ENCODE data around the gene METRN.
A peak's percentile ranks its signal among the peaks of the same experiment; 100 is the strongest.

METRN gene

GRCh38 chr16:714558-715476 is at the start of gene METRN:
Gene METRN (plus strand): TSS chr16:715118. CDS start chr16:715290, 172 bp downstream.
- peak; percentile 60 to 83 for DNase-seq

DNA sequence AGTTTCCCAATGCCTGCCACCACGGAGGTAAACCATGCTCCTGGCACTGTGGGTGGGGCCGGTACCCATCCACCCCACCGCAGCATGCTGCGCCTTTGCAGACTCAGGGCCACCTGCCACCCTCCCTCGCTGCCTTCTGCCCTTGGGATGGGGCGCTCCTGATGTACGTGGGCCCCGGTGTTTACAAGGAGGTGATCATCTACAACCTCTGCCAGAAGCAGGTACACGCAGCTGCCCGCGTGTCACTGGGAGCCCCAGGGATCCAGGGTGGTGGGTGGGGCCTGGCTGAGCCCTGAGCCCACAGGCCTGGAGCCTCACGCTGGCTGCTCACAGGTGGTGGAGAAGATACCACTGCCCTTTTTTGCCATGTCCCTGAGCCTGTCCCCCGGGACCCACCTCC is 48.3 kb upstream of the METRN start:
- DNase-seq: no peak

DNA sequence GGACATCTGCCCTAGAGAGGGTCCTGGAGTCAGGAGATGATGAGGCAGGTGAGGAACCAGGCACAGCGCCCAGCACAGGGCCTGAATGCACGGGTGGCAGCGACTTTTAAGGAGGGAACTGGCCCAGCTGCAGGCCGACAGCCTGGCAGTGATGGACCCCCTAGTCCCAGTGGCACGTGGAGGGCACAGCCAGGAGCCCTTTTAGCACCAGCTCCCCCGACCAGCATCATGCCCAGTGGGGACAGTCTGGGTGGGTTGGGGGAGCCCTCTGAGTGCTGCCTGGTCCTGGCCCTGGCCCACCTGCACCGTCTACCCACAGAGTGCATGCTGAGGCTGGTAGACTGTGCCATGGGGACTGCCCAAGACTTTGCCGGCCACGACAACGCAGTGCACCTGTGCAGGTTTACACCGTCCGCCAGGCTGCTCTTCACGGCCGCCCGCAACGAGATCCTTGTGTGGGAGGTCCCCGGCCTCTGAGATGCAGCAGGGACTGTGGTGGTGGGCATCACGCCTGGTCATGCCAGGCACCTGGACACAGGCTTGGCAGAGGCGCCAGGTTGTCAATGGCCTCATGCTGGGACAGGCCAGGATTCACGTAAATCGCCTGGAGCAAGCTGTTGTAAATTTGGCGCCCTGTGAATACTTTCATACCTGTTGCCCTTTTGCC is 47.7 kb upstream of the METRN start:
- no peak for DNase-seq

DNA sequence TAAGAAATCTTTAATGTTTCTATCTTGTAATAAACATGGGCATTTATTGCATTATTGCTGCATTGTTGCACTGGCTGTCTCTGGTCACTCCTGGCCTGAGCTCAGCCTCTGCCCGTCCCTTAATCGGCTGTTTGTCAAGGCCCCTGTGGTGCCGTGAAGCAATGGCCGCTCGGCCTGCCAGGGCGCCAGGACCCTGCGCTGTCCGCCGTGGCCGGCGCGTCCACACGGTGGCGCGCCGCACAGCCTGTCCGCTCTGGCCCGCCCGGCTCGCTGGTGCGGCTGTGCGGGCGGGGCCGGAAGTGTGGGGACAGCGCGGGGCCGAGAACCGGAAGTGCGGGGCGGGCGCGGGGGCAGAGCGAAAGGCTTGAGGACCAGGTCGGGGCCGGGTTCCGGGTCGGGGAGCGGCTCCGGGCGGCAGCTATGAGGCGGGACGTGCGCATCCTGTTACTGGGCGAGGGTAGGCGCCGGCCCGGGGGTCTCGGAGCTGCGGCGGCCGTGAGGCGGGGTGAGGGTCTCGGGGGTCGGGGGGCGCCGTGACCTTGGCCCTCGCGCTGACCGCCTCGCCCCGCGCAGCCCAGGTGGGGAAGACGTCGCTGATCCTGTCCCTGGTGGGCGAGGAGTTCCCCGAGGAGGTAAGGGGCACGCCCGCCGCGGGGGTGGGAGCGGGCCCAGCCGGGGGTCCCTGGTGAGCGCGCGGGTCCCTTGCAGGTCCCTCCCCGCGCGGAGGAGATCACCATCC is 47.0 kb upstream of the METRN start, which contains the start of gene RHOT2:
Gene RHOT2, plus strand, starts transcription at position 353 of the 739 bp plus-strand sequence. Its CDS starts 68 bp downstream, at position 421.
- peak; percentile 88 to 95 for DNase-seq

GRCh38 chr16:668519-669171 is 46.3 kb upstream of the METRN start:
- DNase-seq: no peak

- no peak for DNase-seq
These were observed 45.3 kb upstream of the METRN start for GRCh38 chr16:669666-670065.

DNA sequence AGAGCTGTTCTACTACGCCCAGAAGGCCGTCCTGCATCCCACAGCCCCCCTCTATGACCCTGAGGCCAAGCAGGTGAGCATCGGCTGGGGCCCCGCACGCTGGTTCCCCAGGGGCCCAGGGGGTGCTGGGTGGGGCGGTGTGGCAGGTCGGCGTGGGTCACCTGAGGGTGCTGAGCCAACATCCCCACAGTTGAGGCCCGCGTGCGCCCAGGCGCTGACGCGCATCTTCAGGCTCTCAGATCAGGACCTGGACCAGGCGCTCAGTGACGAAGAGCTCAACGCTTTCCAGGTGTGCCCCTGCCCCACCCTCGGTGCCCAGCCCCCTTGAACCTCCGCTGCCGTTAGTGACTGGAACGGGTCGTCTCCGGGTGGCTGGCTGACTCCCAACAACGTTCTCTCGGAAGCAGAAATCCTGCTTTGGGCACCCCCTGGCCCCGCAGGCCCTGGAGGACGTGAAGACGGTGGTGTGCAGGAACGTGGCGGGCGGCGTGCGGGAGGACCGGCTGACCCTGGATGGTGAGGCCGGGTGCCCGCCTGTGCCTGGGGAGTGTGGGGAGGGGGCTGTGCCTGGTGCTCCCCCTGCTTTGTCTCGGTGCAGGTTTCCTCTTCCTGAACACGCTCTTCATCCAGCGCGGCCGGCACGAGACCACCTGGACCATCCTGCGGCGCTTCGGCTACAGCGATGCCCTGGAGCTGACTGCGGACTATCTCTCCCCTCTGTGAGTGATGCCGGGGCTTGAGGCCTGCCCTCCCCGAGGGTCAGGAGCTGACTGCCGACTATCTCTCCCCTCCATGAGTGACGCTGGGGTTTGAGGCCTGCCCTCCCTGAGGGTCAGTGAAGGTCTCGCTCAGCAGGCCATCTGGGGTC is 44.2 kb upstream of the METRN start:
- no peak for DNase-seq

- DNase-seq: no peak
These were observed 43.4 kb upstream of the METRN start for GRCh38 chr16:671353-672131.

- no peak for DNase-seq
These were observed 42.5 kb upstream of the METRN start for GRCh38 chr16:672371-672770.

DNA sequence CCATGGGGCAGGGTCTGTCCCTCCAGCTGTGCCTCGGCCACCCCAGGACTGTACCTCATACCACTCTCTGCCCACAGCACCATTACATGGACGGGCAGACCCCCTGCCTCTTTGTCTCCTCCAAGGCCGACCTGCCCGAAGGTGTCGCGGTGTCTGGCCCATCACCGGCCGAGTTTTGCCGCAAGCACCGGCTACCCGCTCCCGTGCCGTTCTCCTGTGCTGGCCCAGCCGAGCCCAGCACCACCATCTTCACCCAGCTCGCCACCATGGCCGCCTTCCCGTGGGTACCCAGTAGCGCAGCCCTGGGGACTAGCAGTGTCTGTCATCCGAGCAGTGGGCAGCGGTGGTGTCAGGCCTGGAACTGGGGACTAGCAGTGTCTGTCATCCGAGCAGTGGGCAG is 42.1 kb upstream of the METRN start:
- no peak for DNase-seq

- DNase-seq: no peak
These were observed 41.4 kb upstream of the METRN start for GRCh38 chr16:673399-673991.

DNA sequence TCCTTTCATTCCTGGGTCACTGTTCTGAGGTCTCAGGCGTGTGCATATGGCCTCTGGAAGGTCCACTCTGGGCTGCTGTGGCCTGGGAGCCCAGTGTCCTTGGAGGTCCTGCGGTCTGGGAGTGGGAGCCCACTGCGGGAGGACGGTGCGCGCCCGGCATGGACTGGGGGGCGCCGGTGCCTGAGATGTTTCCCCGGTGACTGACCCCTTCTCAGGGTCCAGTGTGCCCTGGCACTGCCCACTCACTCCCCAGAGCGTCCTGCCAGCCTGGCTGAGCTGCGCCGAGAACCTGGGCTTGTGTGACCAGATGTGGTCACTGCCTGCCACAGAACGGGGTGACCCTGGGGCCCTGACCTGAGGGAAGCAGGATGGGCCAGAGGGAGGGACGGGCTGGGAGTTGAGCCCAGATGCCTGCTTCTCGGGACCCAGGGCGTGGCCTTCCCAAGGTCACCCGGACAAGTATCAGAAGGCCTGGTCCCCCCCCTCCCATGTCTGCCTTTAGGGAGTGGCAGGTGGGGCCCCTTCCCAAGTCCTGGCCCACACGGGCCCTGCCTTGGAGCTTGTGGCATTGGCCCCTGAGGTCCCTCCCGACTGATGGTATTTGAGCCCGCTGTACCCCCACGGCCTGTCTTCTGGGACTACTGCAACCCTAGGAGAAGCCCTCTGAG is 40.6 kb upstream of the METRN start:
- no peak for DNase-seq

GRCh38 chr16:674968-675883 is 39.7 kb upstream of the METRN start, which contains the start of gene RHBDL1:
Gene RHBDL1 (plus strand): TSS chr16:675671. CDS start chr16:675791, 120 bp downstream.
- no peak for DNase-seq

DNA sequence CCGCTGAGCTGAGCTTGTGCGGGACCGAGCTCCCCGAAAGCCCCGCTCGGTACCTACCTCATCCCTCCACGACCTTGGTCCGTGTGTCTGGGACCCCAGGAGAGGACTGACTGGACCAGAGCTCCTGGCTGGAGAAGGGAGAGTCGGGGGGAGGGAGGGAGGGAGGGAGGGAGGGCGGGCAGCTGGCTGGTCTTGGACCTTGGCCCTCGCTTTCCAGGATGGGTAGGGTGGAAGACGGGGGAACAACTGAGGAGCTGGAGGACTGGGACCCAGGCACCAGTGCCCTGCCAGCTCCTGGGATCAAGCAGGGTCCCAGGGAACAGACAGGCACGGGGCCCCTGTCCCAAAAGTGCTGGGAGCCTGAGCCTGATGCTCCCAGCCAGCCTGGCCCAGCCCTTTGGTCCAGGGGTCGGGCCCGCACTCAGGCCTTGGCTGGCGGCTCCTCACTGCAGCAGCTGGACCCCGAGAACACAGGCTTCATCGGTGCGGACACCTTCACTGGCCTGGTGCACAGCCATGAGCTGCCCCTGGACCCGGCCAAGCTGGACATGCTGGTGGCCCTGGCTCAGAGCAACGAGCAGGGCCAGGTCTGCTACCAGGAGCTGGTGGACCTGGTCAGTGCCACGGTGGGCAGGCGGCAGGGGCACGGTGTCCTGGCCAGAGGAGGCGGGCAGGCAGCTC is 38.9 kb upstream of the METRN start:
- no peak for DNase-seq

GRCh38 chr16:676565-676902 is 38.4 kb upstream of the METRN start:
- DNase-seq: no peak

DNA sequence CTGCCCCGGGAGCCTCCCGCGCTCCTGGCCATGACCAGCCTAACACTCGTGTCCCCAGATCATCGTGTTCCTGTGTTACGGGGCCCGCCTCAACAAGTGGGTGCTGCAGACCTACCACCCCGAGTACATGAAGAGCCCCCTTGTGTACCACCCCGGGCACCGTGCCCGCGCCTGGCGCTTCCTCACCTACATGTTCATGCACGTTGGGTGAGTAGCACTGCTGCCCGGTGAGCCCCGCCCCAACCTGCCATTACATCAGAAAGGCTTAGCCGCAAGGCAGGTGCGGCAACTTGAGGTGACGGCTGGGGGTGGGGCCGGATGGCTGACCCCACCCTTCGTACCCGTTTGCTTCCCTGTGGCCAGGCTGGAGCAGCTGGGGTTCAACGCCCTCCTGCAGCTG is 38.0 kb upstream of the METRN start:
- peak; percentile 92 to 93 for DNase-seq

DNA sequence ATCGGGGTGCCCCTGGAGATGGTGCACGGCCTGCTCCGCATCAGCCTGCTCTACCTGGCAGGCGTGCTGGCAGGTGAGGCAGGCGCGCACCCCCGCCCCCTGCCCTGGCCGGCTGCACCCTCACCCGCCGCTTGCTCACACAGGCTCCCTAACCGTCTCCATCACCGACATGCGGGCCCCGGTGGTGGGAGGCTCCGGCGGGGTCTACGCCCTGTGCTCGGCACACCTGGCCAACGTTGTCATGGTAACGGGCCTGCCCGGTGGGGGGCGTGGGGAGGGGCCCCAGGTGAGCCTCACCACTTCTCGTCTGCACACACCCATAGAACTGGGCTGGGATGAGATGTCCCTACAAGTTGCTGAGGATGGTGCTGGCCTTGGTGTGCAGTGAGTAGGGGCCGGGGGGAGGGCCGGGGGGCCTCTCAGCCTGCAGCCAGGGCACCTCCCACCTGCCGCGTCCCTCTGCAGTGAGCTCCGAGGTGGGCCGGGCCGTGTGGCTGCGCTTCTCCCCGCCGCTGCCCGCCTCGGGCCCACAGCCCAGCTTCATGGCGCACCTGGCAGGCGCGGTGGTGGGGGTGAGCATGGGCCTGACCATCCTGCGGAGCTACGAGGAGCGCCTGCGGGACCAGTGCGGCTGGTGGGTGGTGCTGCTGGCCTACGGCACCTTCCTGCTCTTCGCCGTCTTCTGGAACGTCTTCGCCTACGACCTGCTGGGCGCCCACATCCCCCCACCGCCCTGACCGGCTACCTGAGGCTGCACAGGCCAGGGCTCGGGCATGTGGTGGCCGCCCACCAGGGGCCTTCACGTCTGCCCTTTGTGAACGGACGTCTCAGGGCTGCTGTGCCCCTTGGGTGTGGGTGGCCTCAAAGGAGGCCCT is 37.4 kb upstream of the METRN start:
- DNase-seq: peak; percentile 90 to 91

Measured in NCI-H187 (cell line).